Keratinocyte (primary cell): Measurements from ENCODE around the gene CYP2S1. TPM values are rescaled to one million over a fixed set of nuclear protein-coding genes. Genes with fewer than 3 reads are reported as not detected.

ENCODE experiments used
- DNase-seq: peaks from one replicate; pipeline ENCODE4 v3.0.0-alpha.2; 2011; ENCODE audit warnings: low read depth, missing footprints, low spot score
- FAIRE-seq: peaks from 2 replicates; lab custom pipeline; 2011; peaks lifted over from hg19 to GRCh38; lab: Jason Lieb, UNC
- H2AFZ ChIP-seq: 2 replicates; pipeline ENCODE4 v1.6.0; 2012; ENCODE audit warnings: low read length, control low read depth, inconsistent platforms; ENCODE audit not compliant: control insufficient read depth
- H3K27ac ChIP-seq: 2 replicates; pipeline ENCODE4 v1.5.1; 2011; ENCODE audit warnings: low read length; ENCODE audit not compliant: control insufficient read depth, insufficient read depth
- H3K27me3 ChIP-seq: 3 replicates; pipeline ENCODE4 v1.6.0; 2011; ENCODE audit warnings: low read length; ENCODE audit not compliant: control insufficient read depth, insufficient read depth; ENCODE audit errors: extremely low read depth
- H3K36me3 ChIP-seq, 2 experiments: 2 replicates in 1 of 2; 3 replicates in 1 of 2; pipeline ENCODE4 v1.5.1; 2011; ENCODE audit warnings: low read length in 2 of 2, mild to moderate bottlenecking in 1 of 2; ENCODE audit not compliant: control insufficient read depth in 2 of 2, insufficient read depth in 2 of 2; ENCODE audit errors: extremely low read depth in 1 of 2
- H3K4me1 ChIP-seq: 3 replicates; pipeline ENCODE4 v1.5.1; 2011; ENCODE audit warnings: low read length; ENCODE audit not compliant: control insufficient read depth, insufficient read depth; ENCODE audit errors: extremely low read depth
- H3K4me2 ChIP-seq: 3 replicates; pipeline ENCODE4 v1.6.0; 2011; ENCODE audit warnings: low read depth, low read length; ENCODE audit not compliant: control insufficient read depth, insufficient read depth; ENCODE audit errors: extremely low read depth
- H3K4me3 ChIP-seq, 3 experiments: fragments of 200-600 bp in 1 of 3; sonication (generic) in 1 of 3; 2 replicates in 2 of 3; 3 replicates in 1 of 3; pipeline ENCODE4 v1.5.1; 2011 to 2016; ENCODE audit warnings: low read length in 3 of 3, mild to moderate bottlenecking in 3 of 3, control low read depth in 2 of 3, inconsistent platforms in 1 of 3, low read depth in 1 of 3, mixed read lengths in 1 of 3, mixed run types in 1 of 3, moderate library complexity in 1 of 3; ENCODE audit not compliant: control insufficient read depth in 2 of 3, insufficient read depth in 2 of 3; ENCODE audit errors: extremely low read depth in 1 of 3
- H3K79me2 ChIP-seq: 2 replicates; pipeline ENCODE4 v1.6.0; 2012; ENCODE audit warnings: low read length; ENCODE audit not compliant: control insufficient read depth, insufficient read depth
- H3K9ac ChIP-seq: 3 replicates; pipeline ENCODE4 v1.6.0; 2011; ENCODE audit warnings: low read length; ENCODE audit not compliant: control insufficient read depth, insufficient read depth; ENCODE audit errors: extremely low read depth
- H3K9me1 ChIP-seq: 3 replicates; pipeline ENCODE4 v1.6.0; 2011; ENCODE audit warnings: low read length; ENCODE audit not compliant: control insufficient read depth, insufficient read depth; ENCODE audit errors: extremely low read depth
- H3K9me3 ChIP-seq: 2 replicates; pipeline ENCODE4 v1.5.1; 2012; ENCODE audit warnings: low read depth, low read length; ENCODE audit not compliant: control insufficient read depth
- H4K20me1 ChIP-seq: 3 replicates; pipeline ENCODE4 v1.6.0; 2011; ENCODE audit warnings: low read length; ENCODE audit not compliant: control insufficient read depth, insufficient read depth; ENCODE audit errors: extremely low read depth
- CTCF ChIP-seq, 3 experiments: IDR thresholded peaks in 1 of 3; conservative IDR thresholded peaks in 1 of 3; optimal IDR thresholded peaks in 1 of 3; 2 replicates in 2 of 3; 3 replicates in 1 of 3; pipeline versions ENCODE3 to v1.5.1; 2011; ENCODE audit warnings: low read length in 3 of 3, mild to moderate bottlenecking in 3 of 3, moderate library complexity in 2 of 3, control low read depth in 1 of 3, inconsistent platforms in 1 of 3; ENCODE audit not compliant: insufficient read depth in 2 of 3; ENCODE audit errors: extremely low read depth in 1 of 3
- EZH2 ChIP-seq: IDR thresholded peaks from one replicate; pipeline ENCODE4 v1.6.1; 2012; ENCODE audit warnings: inconsistent platforms, mild to moderate bottlenecking, low read length, moderate library complexity
- dilution Hi-C: fragments of 300-500 bp; cut with MboI; formaldehyde crosslinking; loops from one replicate; pipeline ENCODE4 v1.7.0; 2020; ENCODE audit warnings: low sequenced_read_pairs; ENCODE audit not compliant: extremely low pct_ligation_motif_present
- polyA plus RNA-seq, 5 experiments: library from polyadenylated mRNA; depleted of rRNA in 3 of 5; stranded (reverse) in 3 of 5; stranded (forward) in 1 of 5; unstranded in 1 of 5; fragments of >200 nt; gene quantifications; 1 replicate in 1 of 5; 2 replicates in 3 of 5; 3 replicates in 1 of 5; pipeline versions ENCODE4 v1.2.1 to v1.2.3, GENCODE V29; 2011 to 2012; ENCODE audit warnings: missing spikeins in 2 of 5, low read depth in 1 of 5, low replicate concordance in 1 of 5

Gene CYP2S1
- polyA plus RNA-seq, 1 donor (not counting 4 experiments of a cell fraction or from before 2014, with no cell fraction given), result 4.9 TPM

- H3K79me2 ChIP-seq, result peaks cover 2% of the 10 kb centered on the region
- no peak for FAIRE-seq
- TF ChIP-seq CTCF (optimal IDR thresholded peaks at IDR 0.05 in 1 of 3, IDR thresholded peaks at IDR 0.05 in 1 of 3, conservative IDR thresholded peaks at IDR 0.05 in 1 of 3; ENCODE audit: extremely low read depth in 1 of 3, insufficient read depth in 2 of 3, low read length in 3 of 3) (no peak), EZH2 (no peak)
- DNase-seq, result no peak
- no peaks in the 10 kb centered on the region for H3K9me1 ChIP-seq
- H3K4me3 ChIP-seq, result no peak overlapping the region
- H3K36me3 ChIP-seq, result peaks cover 5 to 25% of the 10 kb centered on the region in 2 experiments
- H2AFZ ChIP-seq, result no peak overlapping the region
- no peak overlapping the region for H3K27ac ChIP-seq
- no peaks in the 10 kb centered on the region for H3K27me3 ChIP-seq
- dilution Hi-C loops, result no loop called here
- H3K9me3 ChIP-seq, result no peaks in the 10 kb centered on the region
- no peaks in the 10 kb centered on the region for H4K20me1 ChIP-seq
- H3K4me1 ChIP-seq, result no peaks in the 10 kb centered on the region
- H3K4me2 ChIP-seq, result no peak overlapping the region
- no peak overlapping the region for H3K9ac ChIP-seq
These were observed 42.5 kb downstream of the CYP2S1 start for GRCh38 chr19:41235480-41235879.

GRCh38 chr19:41238244-41238643 is 45.2 kb downstream of the CYP2S1 start:
- no peaks in the 10 kb centered on the region for H3K4me1 ChIP-seq
- no peak for TF ChIP-seq CTCF (optimal IDR thresholded peaks at IDR 0.05 in 1 of 3, IDR thresholded peaks at IDR 0.05 in 1 of 3, conservative IDR thresholded peaks at IDR 0.05 in 1 of 3; ENCODE audit: extremely low read depth in 1 of 3, insufficient read depth in 2 of 3, low read length in 3 of 3)
- no peaks in the 10 kb centered on the region for H4K20me1 ChIP-seq
- no peaks in the 10 kb centered on the region for H3K9me1 ChIP-seq
- no peak overlapping the region for H3K4me2 ChIP-seq
- no peak overlapping the region for H3K9ac ChIP-seq
- no peak for FAIRE-seq
- dilution Hi-C loops, result no loop called here
- peaks cover 9 to 29% of the 10 kb centered on the region in 2 experiments for H3K36me3 ChIP-seq
- H3K79me2 ChIP-seq, result peaks cover 2% of the 10 kb centered on the region
- no peak overlapping the region for H3K27ac ChIP-seq
- H3K9me3 ChIP-seq, result no peaks in the 10 kb centered on the region
- no peaks in the 10 kb centered on the region for H3K27me3 ChIP-seq
- H2AFZ ChIP-seq, result no peak overlapping the region
- no peak for DNase-seq
- H3K4me3 ChIP-seq, result no peak overlapping the region
